GM21576 (cell line): Measurements from ENCODE around the gene SCUBE1.

ENCODE experiments used
- ATAC-seq: cut with Tn5 transposase; IDR thresholded peaks from one replicate; pipeline ENCODE4 v1.9.1; 2021; ENCODE audit warnings: mild to moderate bottlenecking, moderate library complexity; ENCODE audit not compliant: unreplicated experiment

Gene SCUBE1

DNA sequence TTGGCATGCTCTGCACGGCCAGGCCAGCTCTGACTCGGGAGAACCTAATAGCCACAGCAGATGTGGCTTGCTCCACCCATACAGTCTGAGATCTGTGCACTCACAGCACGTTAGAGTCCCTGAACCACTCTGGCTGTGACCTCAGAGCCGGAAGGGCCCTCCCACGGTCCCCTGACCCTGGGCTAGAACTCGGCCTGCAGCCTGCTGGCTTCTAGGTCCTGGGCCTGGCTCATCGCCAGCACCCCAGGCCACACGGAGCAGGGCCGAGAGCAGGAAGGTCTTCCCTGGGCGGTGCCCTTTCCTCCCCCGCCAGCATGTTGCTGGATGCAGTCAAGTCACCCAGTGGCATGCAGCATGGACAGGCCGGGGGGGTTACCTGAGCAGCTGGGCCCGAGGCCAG lies 120.9 kb downstream of the SCUBE1 start:
- no peak for ATAC-seq

DNA sequence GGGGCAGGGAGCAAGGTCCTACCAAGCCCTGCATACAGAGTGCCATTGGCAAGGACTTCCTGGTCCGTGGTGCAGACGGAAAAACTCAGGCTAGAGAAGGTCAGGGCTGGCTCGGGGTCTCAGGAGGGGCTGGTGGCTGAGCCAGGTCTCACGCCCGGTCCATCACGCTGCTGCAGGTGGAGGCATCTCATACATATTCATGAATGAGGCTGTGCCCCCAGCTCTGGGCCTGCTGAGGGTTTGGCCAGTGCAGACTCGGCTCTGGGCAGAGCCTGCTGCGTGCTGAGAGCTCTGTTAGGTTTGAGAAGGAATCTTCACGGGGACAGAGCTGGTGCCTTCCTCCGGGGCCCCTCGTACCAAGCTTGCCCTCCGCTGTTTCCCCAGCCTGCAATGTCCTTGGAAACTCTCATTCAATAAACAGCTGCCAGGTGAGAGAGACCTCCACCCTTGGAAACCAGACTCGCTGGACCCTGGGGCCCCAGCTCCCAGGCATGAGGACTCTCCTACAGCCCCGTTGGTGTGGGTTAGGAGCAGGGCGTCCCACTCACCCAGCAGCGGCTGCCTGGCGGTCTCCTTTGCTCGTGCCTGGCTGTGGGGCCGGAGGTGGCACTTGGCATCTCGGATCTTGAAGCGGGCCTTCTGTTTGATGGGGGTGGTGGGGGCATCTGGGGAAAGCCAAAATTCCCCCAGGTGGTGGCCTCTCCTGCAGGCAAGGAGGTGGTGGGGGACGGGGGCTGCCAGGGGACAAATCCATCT lies 122.4 kb downstream of the SCUBE1 start:
- ATAC-seq = no peak

GRCh38 chr22:43218786-43219185 lies 124.4 kb downstream of the SCUBE1 start:
- ATAC-seq = no peak

DNA sequence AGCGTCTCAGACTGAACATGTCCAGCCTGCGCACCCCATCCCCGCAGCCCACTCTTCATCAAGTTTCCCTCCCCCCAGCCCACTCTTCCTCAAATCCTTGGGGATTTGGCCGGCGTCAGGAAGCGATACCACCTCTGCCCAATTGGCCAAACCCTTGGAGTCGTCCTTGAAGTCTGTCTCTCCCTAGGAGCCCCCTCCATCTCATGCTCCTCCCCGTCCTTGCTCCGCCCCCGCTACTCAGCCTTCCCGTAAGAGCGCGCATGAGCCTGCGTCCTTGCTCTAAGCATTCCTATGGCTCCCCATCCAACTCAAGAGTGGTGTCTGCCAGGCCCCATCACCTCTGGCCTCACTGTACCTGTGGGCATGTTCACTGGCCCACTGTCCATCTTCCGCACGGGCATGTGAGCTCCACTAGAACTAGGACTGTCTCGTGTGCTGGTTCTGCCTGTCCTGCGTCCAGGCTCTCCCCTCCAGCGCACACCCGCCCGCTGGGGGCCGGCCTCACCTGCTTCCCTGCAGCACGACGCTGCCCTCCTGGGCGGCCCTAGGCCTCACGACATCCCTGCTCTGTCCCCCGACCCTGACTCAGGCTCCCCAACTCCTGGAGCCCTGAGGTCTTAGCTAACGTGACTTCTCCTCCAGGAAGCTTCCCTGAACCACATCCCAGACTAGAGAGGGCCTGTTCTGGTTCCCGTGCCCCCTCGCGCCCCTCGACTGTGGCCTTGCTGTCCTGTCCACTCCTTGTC lies 125.7 kb downstream of the SCUBE1 start:
- no peak for ATAC-seq

- no peak for ATAC-seq
Measured at GRCh38 chr22:43216738-43217137, 126.4 kb downstream of the SCUBE1 start.

DNA sequence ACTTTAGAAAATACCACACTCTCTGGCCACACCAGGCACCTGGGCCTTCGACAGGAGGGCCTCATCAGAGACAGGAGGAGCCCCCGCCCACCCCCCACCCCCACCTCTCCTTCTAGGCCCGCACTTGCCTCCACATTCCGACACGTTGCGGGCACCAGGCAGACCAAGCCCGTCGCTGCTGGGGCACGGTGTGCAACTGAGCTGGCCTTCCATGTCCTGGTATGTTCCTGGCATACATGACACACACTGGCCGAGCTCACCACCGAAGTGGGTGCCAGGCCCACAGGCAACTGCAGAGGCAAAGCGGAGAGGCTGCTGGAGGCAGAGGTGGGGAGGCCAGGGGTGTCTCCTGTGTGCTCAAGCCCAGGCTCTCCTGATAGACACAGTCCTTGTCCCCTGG lies 129.2 kb downstream of the SCUBE1 start:
- no peak for ATAC-seq

- ATAC-seq = no peak
Measured at GRCh38 chr22:43213051-43213450, 130.1 kb downstream of the SCUBE1 start.

DNA sequence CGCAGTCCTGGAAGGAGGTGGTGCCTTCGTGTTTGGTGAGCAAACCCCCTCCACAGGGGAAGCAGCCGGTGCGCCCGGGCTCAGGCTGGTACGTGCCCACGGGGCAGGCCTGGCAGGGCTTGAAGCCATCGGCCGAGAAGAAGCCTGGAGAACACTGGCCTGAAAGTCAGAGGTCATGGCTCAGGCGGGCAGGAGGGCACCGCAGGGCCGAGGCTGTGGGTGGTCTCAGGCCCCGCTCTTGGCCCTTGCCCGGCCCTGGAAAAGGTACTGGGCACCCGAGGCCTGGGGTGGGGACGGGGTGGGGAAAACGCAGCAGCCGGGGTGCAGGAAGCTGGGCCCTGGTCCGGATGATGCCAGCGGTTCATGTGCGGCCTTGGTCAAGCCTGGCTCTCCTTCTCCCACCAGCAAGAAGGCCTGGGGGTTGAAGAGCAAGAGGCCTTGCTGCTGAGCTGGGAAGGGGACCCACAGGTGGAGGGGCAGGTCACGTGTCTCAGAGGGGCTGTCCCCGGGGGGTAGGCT lies 130.7 kb downstream of the SCUBE1 start:
- ATAC-seq = no peak

- ATAC-seq = no peak
Measured at GRCh38 chr22:43211941-43212433, 131.2 kb downstream of the SCUBE1 start.

GRCh38 chr22:43210631-43211515 lies 132.3 kb downstream of the SCUBE1 start:
- ATAC-seq = no peak

DNA sequence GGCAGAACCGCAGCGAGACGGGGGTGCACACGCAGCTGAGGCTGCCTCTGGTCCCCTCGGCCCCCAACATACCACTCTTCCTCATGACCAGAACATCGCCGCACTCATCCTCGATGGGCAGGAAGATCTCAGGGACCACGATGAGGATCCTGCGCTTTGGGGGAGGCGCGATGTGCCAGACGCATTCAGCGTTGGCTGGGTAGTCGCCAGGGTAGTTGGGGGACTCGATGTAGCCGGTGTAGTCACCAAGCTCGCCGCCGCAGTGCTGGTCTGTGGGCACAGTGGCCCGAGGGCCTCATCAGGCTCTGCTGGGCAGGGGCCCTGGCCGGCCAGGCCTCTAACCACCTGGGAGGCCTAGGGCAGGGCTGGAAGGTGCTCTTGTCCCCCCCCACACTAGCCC lies 133.2 kb downstream of the SCUBE1 start:
- no peak for ATAC-seq

DNA sequence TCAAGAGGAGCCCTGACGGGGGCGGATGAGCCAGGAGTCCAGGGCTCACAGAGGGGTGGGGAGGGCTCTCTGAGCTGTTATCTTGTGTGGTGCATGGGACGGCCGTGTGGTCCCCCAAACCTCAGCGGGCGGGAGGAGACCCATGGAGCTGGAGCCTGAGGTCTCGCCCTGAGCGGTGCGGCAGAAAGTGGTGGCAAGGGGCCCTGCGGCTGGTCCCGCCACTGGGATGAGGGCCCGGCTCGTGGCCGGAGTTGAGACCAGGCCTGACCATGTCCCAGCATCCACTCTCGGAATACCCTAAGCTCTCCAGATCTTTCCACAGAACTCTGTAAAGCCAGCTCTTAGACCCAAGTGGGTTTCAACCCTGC lies 133.7 kb downstream of the SCUBE1 start:
- no peak for ATAC-seq

DNA sequence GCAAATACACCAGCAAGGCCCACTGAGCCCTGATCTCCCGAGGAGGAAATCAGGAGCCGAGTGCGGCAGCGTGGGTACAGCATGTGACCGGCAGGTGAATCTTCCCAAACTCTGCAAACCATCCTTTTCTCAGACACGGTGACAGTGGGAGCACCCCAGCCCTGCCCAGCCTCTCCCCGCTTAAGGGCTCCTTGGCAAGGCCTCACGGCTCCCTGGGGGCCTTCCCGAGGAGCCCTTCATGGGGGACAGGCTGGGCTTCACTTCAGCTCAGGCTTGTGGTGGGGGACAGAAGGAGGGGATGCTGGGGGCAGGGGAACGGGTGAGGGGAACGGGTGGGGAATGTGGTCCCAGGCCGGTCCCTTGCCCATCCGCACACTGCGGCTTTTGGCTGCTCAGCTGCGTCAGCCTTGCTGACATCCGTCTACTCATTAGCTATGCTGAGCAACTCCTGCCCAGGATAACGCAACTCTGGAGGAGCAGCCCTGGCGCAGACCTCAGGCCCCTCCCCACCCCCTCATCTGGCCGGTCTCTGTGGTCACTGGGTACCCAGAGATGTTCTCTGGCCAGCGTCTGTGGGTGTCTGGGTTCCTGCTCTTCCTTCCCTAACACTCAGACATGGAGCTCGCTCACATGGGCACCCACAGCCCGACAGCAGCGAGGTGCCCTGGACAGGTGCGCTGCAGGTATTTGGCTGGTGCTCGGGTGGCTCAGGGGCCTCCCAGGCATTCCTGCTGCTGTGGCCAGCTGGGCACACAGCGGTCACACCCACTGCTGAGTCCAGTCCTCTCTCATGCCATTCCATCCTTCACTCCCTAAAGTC lies 134.3 kb downstream of the SCUBE1 start:
- no peak for ATAC-seq

GRCh38 chr22:43207849-43208702 lies 135.1 kb downstream of the SCUBE1 start:
- ATAC-seq = no peak

DNA sequence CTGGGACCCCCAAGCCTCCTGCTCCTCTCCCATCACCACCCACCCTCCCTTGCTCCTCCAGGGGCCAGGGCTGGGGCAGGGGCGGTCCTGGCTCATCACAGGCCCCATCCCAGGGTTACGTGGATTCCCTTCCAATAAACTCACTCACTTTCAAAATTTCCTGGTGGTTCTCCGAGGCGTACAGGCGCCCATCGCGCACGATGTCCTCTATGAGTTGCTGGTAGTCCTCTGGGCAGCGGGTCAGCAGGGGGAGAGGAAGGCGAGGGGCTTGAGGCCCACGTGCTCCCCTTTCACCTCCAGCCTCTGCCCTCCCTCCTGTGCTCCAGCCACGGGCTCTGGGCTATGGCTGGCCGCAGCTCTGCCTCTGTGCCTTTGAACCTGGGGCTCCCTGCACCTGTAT lies 135.8 kb downstream of the SCUBE1 start:
- ATAC-seq = no peak

DNA sequence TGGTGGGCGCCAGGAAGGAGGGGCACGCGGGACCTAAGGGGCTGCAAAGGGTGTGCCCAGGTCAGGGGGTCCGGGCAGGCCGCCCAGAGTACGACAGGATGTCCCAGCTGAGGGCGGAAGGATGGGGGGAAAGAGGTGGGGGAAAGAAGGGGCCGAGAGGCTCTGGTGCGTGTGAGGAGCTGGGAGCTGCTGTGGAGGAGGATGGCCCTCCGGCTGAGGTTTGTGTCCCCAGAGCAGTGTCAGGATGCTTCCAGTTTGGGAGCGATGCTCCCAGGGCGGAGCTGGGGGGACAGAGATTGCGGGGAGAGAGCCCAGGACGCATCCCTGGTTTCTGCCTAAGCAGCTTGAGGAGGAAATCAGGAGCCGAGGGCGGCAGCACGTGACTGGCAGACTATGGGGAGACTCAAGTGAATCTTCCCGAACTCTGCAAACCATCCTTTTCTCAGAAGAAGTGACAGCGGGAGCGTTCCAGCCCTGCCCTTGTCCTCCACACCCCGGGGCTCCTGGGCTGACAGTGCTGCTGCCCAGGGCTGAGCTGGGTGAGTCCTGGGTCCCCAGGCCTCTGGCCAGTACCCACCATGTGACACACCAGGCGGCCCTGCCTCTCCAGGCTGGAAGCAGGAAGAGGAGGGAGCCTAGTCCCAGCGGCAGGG lies 136.5 kb downstream of the SCUBE1 start:
- no peak for ATAC-seq

DNA sequence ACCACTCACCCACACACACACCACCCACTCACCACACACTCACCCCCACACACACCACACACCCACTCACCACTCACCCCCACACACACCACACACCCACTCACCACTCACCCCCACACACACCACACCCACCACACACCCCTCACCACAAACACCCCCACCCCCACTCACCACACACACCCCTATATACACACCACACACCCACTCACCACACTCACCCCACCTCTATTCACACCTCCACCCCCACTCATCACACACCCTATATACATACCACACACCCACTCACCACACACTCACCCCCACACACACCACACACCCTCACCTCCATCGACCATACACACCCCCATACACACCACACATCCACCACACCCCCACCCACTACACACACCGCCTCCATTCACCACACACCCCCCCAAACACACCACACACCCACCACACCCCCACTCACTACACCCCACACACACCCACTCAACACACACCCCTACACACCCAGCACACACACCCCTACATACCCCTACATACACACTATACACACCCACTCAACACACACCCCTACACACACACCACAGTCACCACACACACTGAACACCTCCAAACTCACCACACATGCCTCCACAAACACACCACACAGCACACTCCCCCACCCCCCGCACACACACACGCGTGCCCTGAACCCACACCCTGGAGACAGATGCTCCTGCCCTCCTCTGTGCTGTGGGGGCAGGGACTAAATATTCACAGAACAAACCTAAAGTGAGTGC lies 137.2 kb downstream of the SCUBE1 start:
- no peak for ATAC-seq

GRCh38 chr22:43205261-43205691 lies 137.9 kb downstream of the SCUBE1 start:
- ATAC-seq = no peak
